OCI-LY1 (cell line): ENCODE measurements around the gene SLC8A1.

Experiments
- H2AFZ ChIP-seq: fragments of 200-600 bp; sonication (generic), shearing (Covaris generic); 2 replicates; pipeline ENCODE4 v1.6.0; 2014; ENCODE audit warnings: antibody characterized with exemption, mild to moderate bottlenecking, low read length
- H3F3A ChIP-seq: fragments of 200-600 bp; sonication (generic), shearing (Covaris generic); 2 replicates; pipeline ENCODE4 v1.6.0; 2014; ENCODE audit warnings: mild to moderate bottlenecking, antibody characterized with exemption, low read length, moderate library complexity; ENCODE audit not compliant: insufficient read depth
- H3K27ac ChIP-seq: fragments of 200-600 bp; sonication (generic); 2 replicates; pipeline ENCODE4 v1.5.1; 2014; ENCODE audit warnings: low read length, mixed run types, mild to moderate bottlenecking, low read depth; ENCODE audit not compliant: poor library complexity, severe bottlenecking
- H3K27me3 ChIP-seq: fragments of 200-600 bp; sonication (generic); 2 replicates; pipeline ENCODE4 v1.6.0; 2014; ENCODE audit warnings: antibody characterized with exemption, mild to moderate bottlenecking, low read length, moderate library complexity; ENCODE audit not compliant: insufficient read depth
- H3K36me3 ChIP-seq: fragments of 200-600 bp; sonication (generic); 2 replicates; pipeline ENCODE4 v1.6.1; 2014; ENCODE audit warnings: mild to moderate bottlenecking, antibody characterized with exemption, low read length, moderate library complexity, mixed read lengths; ENCODE audit not compliant: insufficient read depth
- H3K4me1 ChIP-seq: fragments of 200-600 bp; sonication (generic); 2 replicates; pipeline ENCODE4 v1.5.1; 2014; ENCODE audit warnings: mild to moderate bottlenecking, low read length, moderate library complexity; ENCODE audit not compliant: insufficient read depth, severe bottlenecking
- H3K4me2 ChIP-seq: fragments of 200-600 bp; sonication (generic), shearing (Covaris generic); 2 replicates; pipeline ENCODE4 v1.6.1; 2014; ENCODE audit warnings: low read length
- H3K4me3 ChIP-seq: fragments of 200-600 bp; sonication (generic); 2 replicates; pipeline ENCODE4 v1.5.1; 2014; ENCODE audit warnings: low read length, low read depth, mild to moderate bottlenecking, mixed read lengths; ENCODE audit not compliant: poor library complexity, severe bottlenecking
- H3K79me2 ChIP-seq: fragments of 200-600 bp; shearing (Covaris generic); 2 replicates; pipeline ENCODE4 v1.6.1; 2016; ENCODE audit warnings: mixed run types, low read length, mixed read lengths; ENCODE audit not compliant: insufficient read depth
- H3K9ac ChIP-seq: fragments of 200-600 bp; sonication (generic), shearing (Covaris generic); 2 replicates; pipeline ENCODE4 v1.6.1; 2014; ENCODE audit warnings: mild to moderate bottlenecking, low read length, mixed read lengths
- H3K9me2 ChIP-seq: fragments of 200-600 bp; sonication (generic), shearing (Covaris generic); 2 replicates; pipeline ENCODE4 v1.6.1; 2014; ENCODE audit warnings: low read depth, mild to moderate bottlenecking, low read length, mixed read lengths
- H3K9me3 ChIP-seq: fragments of 200-600 bp; shearing (Covaris generic); 2 replicates; pipeline ENCODE4 v1.6.1; 2014; ENCODE audit warnings: low read length, mixed read lengths
- H4K20me1 ChIP-seq: fragments of 200-600 bp; sonication (generic), shearing (Covaris generic); 2 replicates; pipeline ENCODE4 v1.6.0; 2016; ENCODE audit warnings: mild to moderate bottlenecking, low read length; ENCODE audit not compliant: insufficient read depth
- EZH2 ChIP-seq: fragments of 200-600 bp; sonication (generic), shearing (Covaris generic); IDR thresholded peaks from 2 replicates; pipeline ENCODE4 v1.8.0; 2017; ENCODE audit warnings: borderline replicate concordance, mixed run types, mild to moderate bottlenecking, antibody characterized with exemption, low read length, moderate library complexity, mixed read lengths
- TF ChIP-seq, protein P1 (sequence below): fragments of 200-600 bp; sonication (generic), shearing (Covaris generic); IDR thresholded peaks from 2 replicates; pipeline ENCODE4 v1.5.1; 2017; ENCODE audit warnings: mild to moderate bottlenecking, antibody characterized with exemption, low read length, moderate library complexity, mixed read lengths

Gene SLC8A1

DNA sequence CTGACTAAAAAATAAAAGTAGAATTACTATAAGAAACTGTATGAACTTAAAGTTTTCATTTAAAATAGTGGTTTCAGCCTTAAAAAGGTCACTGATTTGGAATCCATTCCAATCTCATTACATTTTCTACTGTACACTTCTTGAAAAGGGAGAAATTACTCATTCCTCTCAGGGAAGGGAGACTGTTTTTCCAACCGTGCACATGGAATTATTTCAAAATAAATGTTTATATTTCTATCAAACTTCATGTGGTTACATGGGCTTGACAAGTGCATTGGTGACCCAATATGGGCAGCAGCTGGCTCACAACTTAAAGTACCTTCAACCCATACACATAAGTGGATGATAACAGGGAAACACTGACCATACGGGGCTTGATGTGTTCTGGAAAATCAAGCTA lies 348.3 kb downstream of the SLC8A1 start:
- no peaks in the 10 kb centered on the region for H4K20me1 ChIP-seq
- no peak overlapping the region for H3K9ac ChIP-seq
- TF ChIP-seq EZH2, result no peak
- TF ChIP-seq, protein P1, sequence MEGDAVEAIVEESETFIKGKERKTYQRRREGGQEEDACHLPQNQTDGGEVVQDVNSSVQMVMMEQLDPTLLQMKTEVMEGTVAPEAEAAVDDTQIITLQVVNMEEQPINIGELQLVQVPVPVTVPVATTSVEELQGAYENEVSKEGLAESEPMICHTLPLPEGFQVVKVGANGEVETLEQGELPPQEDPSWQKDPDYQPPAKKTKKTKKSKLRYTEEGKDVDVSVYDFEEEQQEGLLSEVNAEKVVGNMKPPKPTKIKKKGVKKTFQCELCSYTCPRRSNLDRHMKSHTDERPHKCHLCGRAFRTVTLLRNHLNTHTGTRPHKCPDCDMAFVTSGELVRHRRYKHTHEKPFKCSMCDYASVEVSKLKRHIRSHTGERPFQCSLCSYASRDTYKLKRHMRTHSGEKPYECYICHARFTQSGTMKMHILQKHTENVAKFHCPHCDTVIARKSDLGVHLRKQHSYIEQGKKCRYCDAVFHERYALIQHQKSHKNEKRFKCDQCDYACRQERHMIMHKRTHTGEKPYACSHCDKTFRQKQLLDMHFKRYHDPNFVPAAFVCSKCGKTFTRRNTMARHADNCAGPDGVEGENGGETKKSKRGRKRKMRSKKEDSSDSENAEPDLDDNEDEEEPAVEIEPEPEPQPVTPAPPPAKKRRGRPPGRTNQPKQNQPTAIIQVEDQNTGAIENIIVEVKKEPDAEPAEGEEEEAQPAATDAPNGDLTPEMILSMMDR, result no peak
- no peak overlapping the region for H3K4me3 ChIP-seq
- H3K9me2 ChIP-seq, result no peaks in the 10 kb centered on the region
- H3K27me3 ChIP-seq, result no peaks in the 10 kb centered on the region
- H3K4me2 ChIP-seq, result no peak overlapping the region
- H3K4me1 ChIP-seq, result no peaks in the 10 kb centered on the region
- no peaks in the 10 kb centered on the region for H3F3A ChIP-seq
- H3K9me3 ChIP-seq, result no peaks in the 10 kb centered on the region
- H2AFZ ChIP-seq, result no peak overlapping the region
- H3K27ac ChIP-seq, result no peak overlapping the region
- no peaks in the 10 kb centered on the region for H3K36me3 ChIP-seq
- H3K79me2 ChIP-seq, result no peaks in the 10 kb centered on the region

DNA sequence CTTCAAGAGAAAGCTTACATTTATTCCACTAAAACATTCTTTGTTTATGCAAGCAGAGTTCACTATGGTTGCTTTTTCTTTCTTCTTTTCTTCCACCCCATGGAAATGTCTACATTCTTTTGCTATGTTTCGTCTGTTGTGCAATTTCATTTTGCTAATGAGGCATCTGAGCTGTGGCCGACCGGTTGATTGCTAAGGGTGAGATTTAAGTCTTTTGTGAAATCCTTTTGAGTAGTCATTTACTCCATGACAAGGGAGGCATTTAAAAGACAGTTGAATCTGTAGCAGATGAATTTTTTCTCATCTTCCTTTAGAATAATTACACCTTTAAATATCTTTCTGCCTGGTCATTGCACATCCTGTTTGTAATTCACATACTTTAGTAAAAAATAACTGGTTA lies 348.7 kb downstream of the SLC8A1 start:
- TF ChIP-seq, protein P1, result no peak
- TF ChIP-seq EZH2, result no peak
- Histone ChIP-seq H2AFZ (no peak overlapping the region), H3K4me3 (no peak overlapping the region)

DNA sequence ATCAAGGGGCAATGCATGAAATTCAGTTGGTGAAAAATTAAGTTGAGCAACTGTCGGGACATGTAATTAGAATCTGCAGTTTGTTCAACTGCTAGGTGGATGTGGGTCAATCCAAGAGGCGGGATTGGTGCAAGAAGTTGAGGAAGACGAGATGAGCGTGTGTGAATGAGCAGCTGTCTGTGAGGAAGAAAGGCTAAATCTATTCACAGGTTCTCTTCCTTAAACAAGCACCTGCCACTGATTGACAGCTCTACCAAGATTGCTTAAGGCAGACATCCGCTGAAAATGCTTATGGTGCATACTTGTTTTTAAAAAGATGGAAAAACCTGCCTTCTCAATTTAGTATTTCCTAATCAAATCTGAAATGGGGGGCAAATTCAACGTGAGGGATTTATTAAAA lies 349.4 kb downstream of the SLC8A1 start:
- Histone ChIP-seq H2AFZ (no peak overlapping the region), H3K4me1 (no peaks in the 10 kb centered on the region), H3K9me2 (no peaks in the 10 kb centered on the region), H3K79me2 (no peaks in the 10 kb centered on the region), H4K20me1 (no peaks in the 10 kb centered on the region), H3K9ac (no peak overlapping the region), H3K9me3 (no peaks in the 10 kb centered on the region), H3K36me3 (no peaks in the 10 kb centered on the region), H3K4me2 (no peak overlapping the region), H3K27me3 (no peaks in the 10 kb centered on the region), H3F3A (no peaks in the 10 kb centered on the region), H3K4me3 (no peak overlapping the region), H3K27ac (no peak overlapping the region)
- TF ChIP-seq, protein P1, result no peak
- TF ChIP-seq EZH2, result no peak

More for the DNA sequence above, 348.7 kb downstream of the SLC8A1 start:
- Histone ChIP-seq H3K4me1 (no peaks in the 10 kb centered on the region), H3K9me2 (no peaks in the 10 kb centered on the region), H3K9me3 (no peaks in the 10 kb centered on the region), H3K27me3 (no peaks in the 10 kb centered on the region), H3K79me2 (no peaks in the 10 kb centered on the region), H4K20me1 (no peaks in the 10 kb centered on the region), H3K9ac (no peak overlapping the region), H3K36me3 (no peaks in the 10 kb centered on the region), H3K4me2 (no peak overlapping the region), H3K27ac (no peak overlapping the region), H3F3A (no peaks in the 10 kb centered on the region)
